ENCODE results near the gene CACNA2D1.

CACNA2D1 gene

DNA sequence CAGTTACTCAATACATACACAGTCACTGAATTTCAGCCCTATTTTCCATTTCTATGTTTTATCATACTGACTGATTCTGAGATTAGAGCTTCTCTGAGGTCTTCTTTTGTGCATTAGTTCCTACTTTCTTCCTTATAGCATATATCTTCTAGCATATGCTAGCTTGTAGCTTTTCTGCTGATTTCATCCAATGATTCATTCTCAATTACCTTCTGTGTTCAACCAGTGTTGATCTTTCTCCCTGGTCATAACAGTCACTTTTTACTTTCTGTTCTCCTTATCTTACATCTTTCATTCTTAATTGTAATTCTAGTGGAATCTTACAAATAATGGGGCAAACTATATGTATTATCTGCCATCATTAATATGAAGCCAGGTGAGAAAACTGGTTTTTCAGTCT is 514.2 kb downstream of the CACNA2D1 start:
- no peak for DNase-seq

DNA sequence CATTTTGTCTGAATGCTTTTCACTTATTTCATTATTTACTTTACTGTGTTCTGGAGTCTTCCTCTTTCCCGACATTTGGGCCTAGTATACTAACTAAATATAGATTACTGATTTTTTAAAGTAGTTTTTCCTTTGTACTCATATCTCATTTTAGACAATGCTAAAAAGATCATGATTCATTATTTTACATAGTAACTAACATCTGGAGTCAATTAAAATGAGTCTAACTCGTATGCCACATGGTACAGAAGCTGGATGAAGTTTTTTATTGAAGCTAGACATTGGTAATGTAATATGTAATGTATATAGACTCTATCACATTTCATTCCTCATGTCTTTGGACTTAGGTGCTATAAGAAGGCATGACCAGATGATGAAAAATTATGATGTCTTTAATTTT is 517.4 kb downstream of the CACNA2D1 start:
- no peak for DNase-seq

DNA sequence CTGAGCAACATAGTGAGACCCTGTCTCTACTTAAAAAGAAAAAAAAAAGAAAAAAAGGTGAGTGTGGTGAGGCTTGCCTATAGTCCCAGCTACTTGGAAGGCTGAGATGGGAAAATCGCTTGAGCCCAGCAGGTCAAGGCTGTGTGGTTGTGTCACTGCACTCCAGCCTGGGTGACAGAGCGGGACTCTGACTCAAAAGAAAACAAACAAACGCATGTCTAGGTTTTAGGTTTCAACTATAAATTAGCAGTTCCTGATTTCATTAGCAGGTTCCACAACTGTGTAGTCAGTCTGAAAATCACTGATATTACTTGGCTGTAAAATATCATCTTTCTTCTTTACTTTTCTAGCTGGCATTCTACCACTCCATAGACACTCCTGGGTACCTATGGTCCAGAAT is 518.0 kb downstream of the CACNA2D1 start:
- DNase-seq, result no peak

DNA sequence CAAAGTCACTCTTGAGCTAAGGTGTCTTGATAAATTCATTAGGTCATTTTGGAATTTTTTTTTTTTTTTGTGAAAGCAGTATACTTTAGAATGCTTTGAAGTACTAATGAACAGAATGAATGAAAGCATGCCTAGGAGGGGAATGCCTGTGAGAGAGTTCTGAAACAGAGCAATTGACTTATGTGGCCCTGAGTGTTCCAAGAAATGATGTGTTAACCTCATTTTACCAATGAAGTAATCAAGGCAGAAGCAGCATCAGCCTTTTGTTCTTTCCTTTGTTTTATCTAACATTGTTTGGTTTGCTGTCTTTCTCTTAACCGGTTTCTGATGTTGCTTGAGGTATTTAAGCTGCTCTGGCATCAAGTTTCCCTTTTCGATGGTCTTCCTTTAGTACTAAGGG is 519.1 kb downstream of the CACNA2D1 start:
- no peak for DNase-seq

DNA sequence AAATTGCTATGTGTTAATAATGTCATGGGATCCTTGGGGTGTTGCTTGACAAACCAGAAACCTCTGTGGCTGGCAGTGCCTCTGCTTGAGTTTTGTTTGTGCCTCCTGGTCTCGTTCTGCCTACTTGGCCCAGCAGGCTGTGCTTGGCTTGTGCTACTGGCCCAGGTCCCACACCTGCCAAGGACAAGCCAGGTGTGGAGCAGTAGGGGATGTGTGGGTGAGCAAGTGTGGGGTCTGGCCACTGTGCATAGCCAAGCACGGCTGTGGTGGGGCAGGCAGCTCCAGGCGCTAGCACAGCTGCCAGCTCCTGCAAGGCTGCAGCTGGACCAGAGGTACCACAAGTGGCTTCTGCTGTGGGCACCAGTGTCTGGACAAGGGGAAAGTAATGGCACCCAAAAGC is 524.1 kb downstream of the CACNA2D1 start:
- no peak for DNase-seq

DNA sequence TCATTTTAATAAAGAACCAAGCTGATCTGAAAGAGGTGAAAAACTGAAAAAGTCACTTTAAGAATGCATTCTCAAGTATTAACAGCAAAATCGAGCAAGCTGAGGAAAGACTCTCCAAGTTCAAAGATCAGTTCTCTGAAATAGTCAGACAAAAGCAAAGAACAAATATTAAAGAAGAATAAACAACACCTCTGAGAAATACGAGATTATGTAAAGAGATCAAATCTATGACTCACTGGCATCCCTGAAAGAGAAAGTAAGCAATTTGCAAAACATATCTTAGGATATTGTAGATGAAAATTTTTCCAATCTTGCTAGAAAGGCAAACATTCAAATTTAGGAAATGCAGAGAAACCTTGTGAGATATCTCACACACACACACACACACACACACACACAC is 535.4 kb downstream of the CACNA2D1 start:
- DNase-seq, result no peak

DNA sequence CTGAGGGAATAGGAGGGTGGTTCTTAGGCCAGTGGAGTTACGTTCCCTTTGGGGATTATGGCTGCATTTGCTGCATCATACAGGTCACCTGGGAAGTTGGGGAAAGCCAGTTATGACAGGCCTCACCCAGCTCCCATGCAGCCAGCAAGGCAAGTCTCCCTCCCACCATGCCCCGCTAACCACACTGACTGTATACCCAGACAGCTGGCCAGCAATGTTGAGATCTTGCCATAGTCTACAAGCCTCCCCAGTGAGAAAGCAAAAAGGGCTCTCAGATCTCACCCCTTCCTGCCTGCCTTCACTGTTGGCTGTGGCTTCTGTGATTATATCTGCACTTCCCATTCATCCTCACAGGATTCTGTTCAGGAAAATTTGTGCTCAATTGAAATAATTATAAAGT is 540.5 kb downstream of the CACNA2D1 start:
- DNase-seq, result no peak

DNA sequence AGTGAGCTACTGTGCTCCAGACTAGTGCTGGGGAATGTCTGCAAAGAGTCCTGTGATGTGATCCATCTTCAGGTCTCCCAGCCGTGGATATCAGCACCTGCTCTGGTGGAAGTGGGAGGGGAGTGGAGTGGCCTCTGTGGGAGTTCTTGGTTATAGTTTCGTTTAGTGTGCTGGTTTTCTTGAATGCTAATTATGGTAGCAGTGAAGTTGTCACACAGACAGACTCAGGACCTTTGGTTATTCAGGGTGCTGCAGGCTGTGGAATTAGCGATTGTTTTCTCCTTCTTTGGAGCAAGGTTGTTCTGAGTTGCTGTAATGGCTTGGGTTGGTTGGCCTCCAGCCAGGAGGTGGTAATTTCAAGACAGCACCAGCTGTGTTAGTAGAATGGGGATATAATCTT is 541.0 kb downstream of the CACNA2D1 start:
- DNase-seq, result no peak
